Kasumi-1 (cell line): ENCODE measurements around the gene ACOT7.

Experiments used
- DNase-seq, 2 experiments: peaks; one replicate each; lab custom pipeline; 2025; lab: John Stamatoyannopoulos, UW

Gene ACOT7

DNA sequence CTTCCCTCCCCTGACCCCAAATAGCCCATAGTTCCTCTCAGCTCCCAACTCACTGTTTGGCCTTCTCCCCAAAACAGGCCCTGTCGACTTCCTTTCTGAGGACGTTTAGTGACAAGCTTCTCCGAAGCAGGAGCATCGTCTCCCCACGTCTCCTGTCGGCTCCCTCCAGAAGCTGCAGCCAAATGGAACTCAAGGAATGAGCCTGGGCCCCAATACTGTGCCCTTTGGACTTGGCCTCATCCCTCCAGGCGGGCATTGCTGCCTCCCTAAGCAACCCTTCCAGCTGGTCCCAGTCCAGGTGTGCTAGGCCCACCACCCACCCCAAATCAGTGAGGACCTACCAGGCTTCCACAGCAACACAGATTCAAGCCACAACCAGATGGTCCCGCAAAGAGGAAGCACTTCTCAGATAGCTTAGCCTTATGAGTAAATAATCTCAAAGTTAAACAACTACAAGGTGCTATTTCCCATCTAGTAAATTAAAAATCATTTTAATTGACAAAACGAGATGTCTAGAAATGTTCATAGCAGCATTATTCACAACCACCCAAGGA, 33.0 kb downstream of the ACOT7 start:
- DNase-seq: no peak

DNA sequence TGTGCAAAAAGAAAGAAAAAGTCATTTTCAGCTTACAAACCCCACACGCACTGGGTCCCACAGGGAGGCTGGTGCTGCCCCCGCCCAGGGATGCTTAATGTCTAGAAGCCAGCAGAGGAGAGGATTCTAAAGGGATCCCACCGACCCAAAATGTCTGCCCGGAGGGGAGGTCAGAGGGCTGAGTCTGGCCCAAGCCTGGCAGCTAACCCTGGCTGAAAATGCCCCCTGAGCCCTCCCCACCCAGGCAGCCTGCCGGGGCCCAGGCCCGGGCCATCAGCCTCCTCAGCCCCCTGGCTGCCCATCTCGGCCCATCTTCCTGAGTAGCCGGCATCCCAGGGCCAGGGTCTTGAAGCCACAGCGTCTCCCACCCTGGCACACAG, 33.5 kb downstream of the ACOT7 start:
- DNase-seq: no peak

GRCh38 chr1:6359216-6360116, 34.1 kb downstream of the ACOT7 start:
- DNase-seq: peak; percentile 20 to 25

GRCh38 chr1:6358757-6359201, 34.8 kb downstream of the ACOT7 start:
- DNase-seq: peak in 1 of 2 experiments; percentile 6

- DNase-seq: no peak
These were observed 35.4 kb downstream of the ACOT7 start for GRCh38 chr1:6358144-6358624.

DNA sequence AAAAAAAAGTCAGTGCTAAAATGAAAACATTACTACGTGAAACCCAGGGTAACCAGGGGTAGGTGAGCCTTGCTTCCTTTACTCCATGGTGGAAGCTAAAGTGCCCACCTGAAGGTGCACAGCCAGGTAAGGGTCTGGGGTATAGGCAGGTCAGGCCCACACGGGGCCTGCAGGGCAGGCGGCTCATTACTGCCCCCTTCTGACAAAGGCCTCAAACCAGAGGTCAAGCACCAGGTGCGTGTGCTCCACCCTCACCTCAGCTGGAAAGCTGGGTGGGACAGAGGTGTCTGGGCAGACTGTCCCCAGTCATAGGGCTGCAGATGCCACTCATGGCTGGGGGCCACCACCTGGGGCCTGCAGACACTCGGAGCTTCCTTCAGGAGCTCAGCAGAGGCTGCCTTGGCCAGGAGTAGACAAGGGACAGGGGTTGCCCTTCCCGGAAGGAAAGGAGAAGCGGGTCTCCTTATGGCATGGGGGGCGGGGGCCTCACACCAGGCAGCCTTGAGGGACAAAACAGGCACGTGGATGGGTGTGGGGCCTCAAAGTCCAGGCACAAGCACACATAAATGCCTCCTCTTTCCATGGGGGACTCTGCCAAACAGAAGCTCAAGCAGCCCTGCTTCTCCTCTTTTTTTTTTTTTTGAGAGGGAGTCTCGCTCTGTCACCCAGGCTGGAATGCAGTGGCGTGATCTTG, 36.2 kb downstream of the ACOT7 start:
- no peak for DNase-seq

GRCh38 chr1:6355621-6356020, 37.9 kb downstream of the ACOT7 start:
- no peak for DNase-seq

DNA sequence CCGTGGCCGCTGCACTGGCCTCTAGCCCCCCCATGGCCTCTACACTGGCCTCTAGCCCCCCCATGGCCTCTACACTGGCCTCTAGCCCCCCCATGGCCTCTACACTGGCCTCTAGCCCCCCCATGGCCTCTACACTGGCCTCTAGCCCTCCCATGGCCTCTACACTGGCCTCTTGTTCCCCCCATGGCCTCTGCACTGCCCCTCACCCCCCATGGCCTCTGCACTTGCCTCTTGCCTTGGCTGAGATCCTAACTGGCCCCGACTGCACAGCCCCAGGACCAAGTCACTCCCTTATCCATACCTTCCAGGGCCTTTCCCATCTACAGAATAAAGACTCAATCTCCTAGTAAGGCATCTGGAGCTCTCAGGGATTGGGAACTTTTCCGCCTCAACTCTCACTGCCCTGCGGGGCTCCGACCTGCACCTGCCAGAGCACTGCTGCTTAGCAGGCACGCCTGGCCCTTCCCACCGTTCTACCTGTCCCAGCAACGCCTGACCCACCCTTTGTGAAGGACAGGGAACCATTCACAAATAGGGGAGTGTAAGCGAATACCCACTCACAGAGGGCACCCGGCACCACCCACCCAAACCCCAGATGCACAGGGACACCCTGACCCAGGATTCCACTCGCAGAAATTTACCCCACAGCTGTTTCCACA, 38.8 kb downstream of the ACOT7 start:
- no peak for DNase-seq

GRCh38 chr1:6353955-6354658, 39.5 kb downstream of the ACOT7 start:
- no peak for DNase-seq

DNA sequence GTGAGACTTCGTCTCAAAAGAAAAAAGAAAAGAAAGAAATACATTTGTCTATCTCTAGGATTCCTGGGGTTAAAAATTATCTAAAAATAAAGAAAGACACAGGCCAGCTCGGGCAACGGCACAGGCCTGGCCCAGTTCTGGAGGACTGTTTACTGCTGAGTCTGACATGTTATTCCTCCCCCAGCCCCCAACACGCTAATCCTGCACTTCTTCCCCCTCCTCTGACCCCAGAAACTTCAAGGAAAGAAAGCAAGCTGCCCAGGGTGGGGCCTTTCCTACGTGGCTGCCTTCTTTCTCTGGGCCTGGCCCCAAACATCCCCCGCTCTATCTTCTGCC, 40.0 kb downstream of the ACOT7 start:
- no peak for DNase-seq

DNA sequence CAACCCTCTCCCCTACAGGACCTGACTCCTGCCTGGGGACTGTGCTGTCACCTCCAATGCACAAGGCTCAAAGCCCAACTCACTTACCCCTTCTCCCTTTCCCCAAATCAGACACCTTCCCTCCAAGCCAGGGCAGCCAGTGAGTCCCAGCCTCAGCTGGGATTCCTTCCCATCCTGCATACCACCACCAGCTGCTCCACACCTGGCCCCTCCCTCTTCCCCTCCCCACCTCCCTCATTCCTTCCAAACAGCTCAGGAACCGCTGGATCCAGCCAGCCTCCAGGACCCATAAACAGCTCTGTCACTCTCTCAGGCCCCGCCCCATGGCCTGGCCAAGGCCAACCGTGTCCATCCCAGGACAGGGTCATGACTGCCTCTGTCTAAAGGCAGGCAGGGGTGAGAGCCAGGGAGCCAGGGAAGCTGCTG, 41.4 kb downstream of the ACOT7 start:
- DNase-seq: no peak

- no peak for DNase-seq
These were observed 42.0 kb downstream of the ACOT7 start for GRCh38 chr1:6351480-6352137.

DNA sequence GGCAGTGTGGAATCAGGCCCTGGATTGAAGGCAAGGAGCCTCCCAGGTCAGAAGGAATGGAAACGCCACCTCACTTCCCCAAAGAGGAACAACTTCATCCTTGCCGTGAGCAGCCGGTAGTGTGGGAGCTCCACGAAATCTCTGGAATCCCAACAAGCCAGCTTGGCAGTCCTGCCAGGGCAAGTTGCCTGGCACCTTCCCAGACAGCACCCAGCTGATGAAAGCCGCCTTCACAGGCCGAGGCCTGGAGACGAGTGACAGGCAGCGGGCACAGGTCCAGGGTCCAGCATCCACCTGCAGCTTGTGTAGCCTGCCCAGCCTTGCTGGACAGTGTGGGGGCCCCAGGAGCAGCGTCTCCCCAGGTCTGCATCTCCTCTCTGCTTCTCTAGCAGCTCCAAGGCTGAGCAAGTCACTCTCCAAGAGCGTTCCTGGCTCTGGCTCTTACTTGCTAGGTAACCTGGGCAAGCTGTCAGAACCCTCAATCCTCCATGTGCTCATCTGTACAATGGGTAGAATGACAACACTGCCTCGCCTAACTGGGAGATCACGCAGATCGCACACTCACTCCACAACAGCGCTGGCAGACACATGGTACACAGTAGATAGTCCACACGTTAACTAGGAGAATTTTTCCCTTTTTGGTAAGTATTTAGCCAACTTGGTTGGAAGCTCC, 43.0 kb downstream of the ACOT7 start:
- DNase-seq: no peak

DNA sequence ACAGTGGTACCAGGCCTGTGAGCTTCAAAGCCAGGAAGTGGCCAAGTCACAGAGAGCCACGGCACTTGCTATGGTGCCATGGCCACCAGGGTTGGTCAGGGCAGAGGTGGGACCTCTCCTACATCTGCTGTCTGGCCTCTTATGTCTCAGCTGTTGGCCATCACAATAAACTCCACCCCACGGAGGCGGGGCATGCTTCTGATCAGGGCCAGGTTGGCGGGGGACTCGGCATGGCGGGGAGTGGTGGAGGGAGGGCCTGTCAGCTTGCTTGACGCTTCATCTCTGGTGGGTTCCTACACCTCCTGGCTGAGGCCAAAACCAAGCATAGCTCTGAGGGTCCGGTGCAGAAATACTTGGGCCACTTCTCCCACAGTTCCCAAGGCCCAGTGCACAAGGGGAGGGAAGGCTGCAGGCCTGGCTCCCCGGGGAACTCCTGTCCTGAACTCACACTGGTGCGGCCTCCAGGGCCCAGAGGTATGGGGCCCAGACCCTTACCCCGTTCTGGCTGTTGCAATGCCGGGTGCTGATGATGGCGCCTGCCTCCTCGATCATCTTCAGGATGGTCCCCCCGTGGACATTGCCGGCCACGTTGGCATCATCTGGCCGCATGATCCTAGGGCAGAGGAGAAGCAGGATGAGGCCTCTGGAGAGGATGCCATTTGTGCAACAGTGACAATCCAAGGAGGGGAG, 44.2 kb downstream of the ACOT7 start:
- DNase-seq: no peak

GRCh38 chr1:6348511-6349191, 44.9 kb downstream of the ACOT7 start:
- DNase-seq: peak; percentile 64 to 81

- peak; percentile 52 to 60 for DNase-seq
These were observed 45.7 kb downstream of the ACOT7 start for GRCh38 chr1:6347641-6348487.

DNA sequence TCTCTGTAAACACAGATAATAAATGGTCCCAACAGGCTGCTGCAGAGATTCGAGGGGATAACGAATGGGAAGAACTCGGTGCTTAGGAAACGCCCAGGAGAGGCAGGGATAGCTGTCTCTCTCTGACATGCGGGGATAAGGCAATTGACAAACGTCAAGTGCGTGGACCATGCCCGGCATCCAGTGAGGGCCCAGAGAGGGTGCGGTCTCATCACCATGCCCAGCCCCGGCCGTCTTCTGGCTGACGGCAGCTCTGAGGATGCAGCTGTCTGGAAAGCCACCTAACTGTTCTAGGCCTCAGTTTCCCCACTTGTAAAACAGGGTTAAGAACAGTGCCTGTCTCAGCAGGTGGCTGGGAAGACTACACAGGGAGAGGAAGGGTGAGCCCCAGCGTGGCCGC, 48.1 kb downstream of the ACOT7 start:
- no peak for DNase-seq

DNA sequence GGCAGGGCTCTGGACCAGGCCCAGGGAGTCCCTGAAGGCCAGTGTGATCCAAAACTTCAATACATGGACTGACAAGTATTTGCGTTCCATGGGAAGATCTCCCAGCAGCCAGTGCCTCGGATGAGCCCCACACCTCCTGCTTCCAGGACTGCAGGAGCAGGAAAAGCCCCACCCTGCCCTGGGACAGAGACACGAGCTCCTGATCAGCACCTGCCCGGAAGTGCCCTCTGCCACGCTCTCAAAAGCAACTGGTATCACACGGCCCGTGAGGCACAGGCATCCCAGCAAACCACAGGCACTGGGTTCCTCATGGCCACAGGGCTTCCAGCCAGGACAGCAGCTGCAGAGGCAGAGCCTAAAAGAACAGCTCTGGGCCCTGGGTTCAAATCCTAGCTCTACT, 48.6 kb downstream of the ACOT7 start:
- DNase-seq: no peak
